IPS-18a (cell line): Measurements from ENCODE around the gene GAR1.
"Not testable (repeated sequence)": the region's sequence is repeated elsewhere in the genome, so short reads cannot be mapped to it uniquely, and the experiment has no call there.

Experiments
- H3K27ac ChIP-seq: one replicate; pipeline ENCODE4 v1.5.1; 2013; ENCODE audit warnings: low read length
- H3K27me3 ChIP-seq: one replicate; pipeline ENCODE4 v1.6.1; 2013; ENCODE audit warnings: mild to moderate bottlenecking, low read length; ENCODE audit not compliant: control insufficient read depth, insufficient read depth
- H3K36me3 ChIP-seq: one replicate; pipeline ENCODE4 v1.6.1; 2013; ENCODE audit warnings: low read depth, low read length; ENCODE audit not compliant: control insufficient read depth
- H3K4me1 ChIP-seq: one replicate; pipeline ENCODE4 v1.6.1; 2013; ENCODE audit warnings: low read depth, low read length; ENCODE audit not compliant: control insufficient read depth
- H3K4me3 ChIP-seq: one replicate; pipeline ENCODE4 v1.5.1; 2013; ENCODE audit warnings: low read length
- H3K9ac ChIP-seq: one replicate; pipeline ENCODE4 v1.6.1; 2013; ENCODE audit warnings: mild to moderate bottlenecking, low read length, moderate library complexity
- H3K9me3 ChIP-seq: one replicate; pipeline ENCODE4 v1.6.1; 2013; ENCODE audit warnings: low read depth, low read length; ENCODE audit not compliant: control insufficient read depth

The GAR1 gene

GRCh38 chr4:109848501-109848900 lies 32.9 kb downstream of the GAR1 start:
- H3K9me3 ChIP-seq: no peaks in the 10 kb centered on the region
- H3K4me1 ChIP-seq: no peaks in the 10 kb centered on the region
- no peak overlapping the region for H3K27ac ChIP-seq
- H3K9ac ChIP-seq: no peak overlapping the region
- H3K4me3 ChIP-seq: no peak overlapping the region
- no peaks in the 10 kb centered on the region for H3K36me3 ChIP-seq
- H3K27me3 ChIP-seq: no peaks in the 10 kb centered on the region

- Histone ChIP-seq H3K27me3 (no peaks in the 10 kb centered on the region), H3K4me1 (no peaks in the 10 kb centered on the region), H3K9me3 (no peaks in the 10 kb centered on the region), H3K27ac (no peak overlapping the region), H3K9ac (no peak overlapping the region), H3K36me3 (no peaks in the 10 kb centered on the region), H3K4me3 (no peak overlapping the region)
Observed at GRCh38 chr4:109850601-109851000, 35.0 kb downstream of the GAR1 start.

GRCh38 chr4:109859426-109860300 lies 44.1 kb downstream of the GAR1 start:
- not testable (repeated sequence) for H3K4me3 ChIP-seq, H3K27me3 ChIP-seq, H3K4me1 ChIP-seq, H3K27ac ChIP-seq, H3K9me3 ChIP-seq, H3K9ac ChIP-seq, H3K36me3 ChIP-seq

GRCh38 chr4:109861271-109861670 lies 45.7 kb downstream of the GAR1 start:
- H3K4me3 ChIP-seq: no peak overlapping the region
- H3K36me3 ChIP-seq: no peaks in the 10 kb centered on the region
- H3K4me1 ChIP-seq: no peaks in the 10 kb centered on the region
- H3K27me3 ChIP-seq: no peaks in the 10 kb centered on the region
- no peak overlapping the region for H3K9ac ChIP-seq
- peaks cover 3% of the 10 kb centered on the region for H3K9me3 ChIP-seq
- H3K27ac ChIP-seq: no peak overlapping the region

- no peak overlapping the region for H3K4me3 ChIP-seq
- no peaks in the 10 kb centered on the region for H3K4me1 ChIP-seq
- no peak overlapping the region for H3K9ac ChIP-seq
- H3K9me3 ChIP-seq: peaks cover 3% of the 10 kb centered on the region
- no peak overlapping the region for H3K27ac ChIP-seq
- H3K36me3 ChIP-seq: no peaks in the 10 kb centered on the region
- H3K27me3 ChIP-seq: no peaks in the 10 kb centered on the region
Observed at GRCh38 chr4:109861916-109862511, 46.5 kb downstream of the GAR1 start.

GRCh38 chr4:109864134-109864533 lies 48.6 kb downstream of the GAR1 start:
- Histone ChIP-seq H3K27ac (no peak overlapping the region), H3K27me3 (no peaks in the 10 kb centered on the region), H3K4me3 (no peak overlapping the region), H3K36me3 (no peaks in the 10 kb centered on the region), H3K4me1 (no peaks in the 10 kb centered on the region), H3K9me3 (peaks cover 3% of the 10 kb centered on the region), H3K9ac (no peak overlapping the region)

GRCh38 chr4:109870061-109870460 lies 54.5 kb downstream of the GAR1 start:
- H3K4me1 ChIP-seq: no peaks in the 10 kb centered on the region
- H3K27ac ChIP-seq: no peak overlapping the region
- no peaks in the 10 kb centered on the region for H3K36me3 ChIP-seq
- H3K4me3 ChIP-seq: no peak overlapping the region
- no peak overlapping the region for H3K9ac ChIP-seq
- no peaks in the 10 kb centered on the region for H3K27me3 ChIP-seq
- no peaks in the 10 kb centered on the region for H3K9me3 ChIP-seq

GRCh38 chr4:109872065-109872464 lies 56.5 kb downstream of the GAR1 start:
- Histone ChIP-seq H3K27ac (no peak overlapping the region), H3K27me3 (no peaks in the 10 kb centered on the region), H3K36me3 (no peaks in the 10 kb centered on the region), H3K4me3 (no peak overlapping the region), H3K9ac (no peak overlapping the region), H3K4me1 (no peaks in the 10 kb centered on the region), H3K9me3 (no peaks in the 10 kb centered on the region)

GRCh38 chr4:109872950-109873656 lies 57.5 kb downstream of the GAR1 start:
- H3K27ac ChIP-seq: no peak overlapping the region
- H3K9me3 ChIP-seq: no peaks in the 10 kb centered on the region
- H3K4me1 ChIP-seq: no peaks in the 10 kb centered on the region
- H3K4me3 ChIP-seq: no peak overlapping the region
- no peaks in the 10 kb centered on the region for H3K27me3 ChIP-seq
- no peak overlapping the region for H3K9ac ChIP-seq
- H3K36me3 ChIP-seq: no peaks in the 10 kb centered on the region

GRCh38 chr4:109873791-109874514 lies 58.4 kb downstream of the GAR1 start:
- Histone ChIP-seq H3K9me3 (no peaks in the 10 kb centered on the region), H3K4me3 (no peak overlapping the region), H3K9ac (no peak overlapping the region), H3K27me3 (no peaks in the 10 kb centered on the region), H3K36me3 (no peaks in the 10 kb centered on the region), H3K27ac (no peak overlapping the region), H3K4me1 (no peaks in the 10 kb centered on the region)
